Heart left ventricle (tissue), 13 donors: ENCODE results near the gene WDCP.
A peak's percentile ranks its signal among the peaks of the same experiment; 100 is the strongest.

ENCODE experiments used
- POLR2A ChIP-seq, 2 donors: fragments of 450-650 bp; IDR thresholded peaks; one replicate each; pipeline ENCODE4 v1.6.1; 2017; ENCODE audit warnings: antibody characterized with exemption in 2 of 2, mild to moderate bottlenecking in 2 of 2, moderate library complexity in 2 of 2
- TF ChIP-seq, protein P1 (sequence below), 12 donors: fragments of 200-600 bp; sonication (generic) in 4 of 12; IDR thresholded peaks; one replicate each; pipeline versions ENCODE4 v1.5.0 to v1.8.0; 2018 to 2022; ENCODE audit warnings: antibody characterized with exemption in 12 of 12, mild to moderate bottlenecking in 5 of 12
- donor health status: ischemic (EF 13 %, LVEDD 7.1; RV severe dilation, severe dysfunction).
- donor health status: DM: no; HTN: yes; CAD: no.
- donor health status: DM: no; HTN: no; CAD: no.
- donor health status: ischemic (EF 25% LVEDD 6.9; RV normal size, moderate dysfunction).
- donor health status: ischemic (EF 25% LVEDD 5.7; RV mildly dilated, moderate dysfunction).
- donor health status: ischemic (EF 35%, LVEDD 5.7; RV mildly dilated, moderate dysfunction).
- donor health status: nonischemic (EF 11% LVEDD 7.7; RV severe dilation, severe dysfunction).
- donor health status: DM: yes; HTN: yes; CAD: no.
- donor health status: PGD.
- donor health status: ischemic (EF 29% LVEDD 5.4; RV normal size, mild dysfunction).
- donor health status: nonischemic (EF 23%, LVEDD 6.1; RV moderate dilation, normal function).

DNA sequence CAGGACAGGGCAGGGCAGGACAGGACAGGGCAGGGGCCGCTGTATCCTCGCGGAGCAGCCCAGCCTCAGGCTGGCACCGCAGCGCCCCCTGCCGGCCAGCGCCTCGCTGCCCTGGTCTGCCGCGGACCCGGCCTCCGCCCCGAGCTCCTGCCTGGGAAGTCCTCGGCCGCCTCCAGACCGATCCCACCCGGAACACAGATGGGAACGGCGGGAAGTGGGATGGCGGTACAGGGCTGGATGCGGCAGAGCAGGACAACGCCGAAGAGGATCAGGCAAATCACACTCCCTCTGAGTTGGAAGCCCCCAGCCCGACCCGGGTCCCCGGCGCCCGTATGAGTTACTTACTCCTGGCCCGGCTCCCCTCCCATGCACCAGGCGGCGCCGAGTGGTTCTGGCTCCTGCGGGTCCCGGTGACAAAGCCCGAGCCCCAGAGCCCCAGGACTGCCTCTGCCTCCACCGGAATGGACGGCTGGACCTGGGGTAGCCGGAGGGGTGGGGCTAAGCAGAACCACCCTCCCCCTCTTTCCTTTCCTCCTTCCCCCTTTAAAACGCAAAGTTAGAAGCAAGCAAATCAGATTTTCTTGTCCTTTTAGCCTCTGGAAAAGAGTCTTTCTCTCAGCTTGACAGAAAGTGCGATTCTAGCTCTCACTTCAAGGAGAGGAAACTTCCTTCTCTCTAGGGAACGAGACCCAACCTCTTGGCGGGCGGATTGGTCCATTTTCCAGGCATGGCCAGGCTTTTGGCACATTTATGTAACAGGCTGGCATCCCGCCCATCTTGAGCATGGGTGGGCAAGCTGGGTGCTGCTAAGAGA, 37.4 kb upstream of the WDCP start, which contains the start of gene TP53I3:
- TF ChIP-seq, protein P1, sequence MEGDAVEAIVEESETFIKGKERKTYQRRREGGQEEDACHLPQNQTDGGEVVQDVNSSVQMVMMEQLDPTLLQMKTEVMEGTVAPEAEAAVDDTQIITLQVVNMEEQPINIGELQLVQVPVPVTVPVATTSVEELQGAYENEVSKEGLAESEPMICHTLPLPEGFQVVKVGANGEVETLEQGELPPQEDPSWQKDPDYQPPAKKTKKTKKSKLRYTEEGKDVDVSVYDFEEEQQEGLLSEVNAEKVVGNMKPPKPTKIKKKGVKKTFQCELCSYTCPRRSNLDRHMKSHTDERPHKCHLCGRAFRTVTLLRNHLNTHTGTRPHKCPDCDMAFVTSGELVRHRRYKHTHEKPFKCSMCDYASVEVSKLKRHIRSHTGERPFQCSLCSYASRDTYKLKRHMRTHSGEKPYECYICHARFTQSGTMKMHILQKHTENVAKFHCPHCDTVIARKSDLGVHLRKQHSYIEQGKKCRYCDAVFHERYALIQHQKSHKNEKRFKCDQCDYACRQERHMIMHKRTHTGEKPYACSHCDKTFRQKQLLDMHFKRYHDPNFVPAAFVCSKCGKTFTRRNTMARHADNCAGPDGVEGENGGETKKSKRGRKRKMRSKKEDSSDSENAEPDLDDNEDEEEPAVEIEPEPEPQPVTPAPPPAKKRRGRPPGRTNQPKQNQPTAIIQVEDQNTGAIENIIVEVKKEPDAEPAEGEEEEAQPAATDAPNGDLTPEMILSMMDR (IDR thresholded peaks at IDR 0.05), result peak; percentile 93 to 99 (median 96)
- TF ChIP-seq POLR2A (IDR thresholded peaks at IDR 0.05), result peak in 1 of 2 donors; percentile 49
